ENCODE results near the gene METTL1.

Gene METTL1

DNA sequence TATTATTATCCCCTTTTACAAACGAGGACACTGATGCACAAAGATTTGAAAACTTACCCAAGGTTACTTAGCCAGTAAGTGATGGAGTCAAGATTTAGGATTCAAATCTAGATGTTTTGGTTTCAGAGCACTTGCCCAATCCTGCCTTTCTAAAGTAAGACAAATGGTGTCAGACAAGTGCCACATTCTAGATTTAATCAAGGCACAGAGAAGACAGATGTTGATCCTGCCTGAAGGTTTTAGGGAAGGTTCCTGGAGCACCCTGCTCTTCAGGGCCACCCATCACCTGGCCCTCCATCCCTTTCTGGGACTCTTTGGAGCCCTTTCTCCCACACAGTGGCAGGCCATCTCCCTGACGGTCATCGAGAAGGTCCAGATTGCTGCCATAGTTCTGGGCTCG is 14.1 kb downstream of the METTL1 start:
- DNase-seq (ENCODE audit: insufficient read length, low spot score) (no peak), FAIRE-seq (no peak)
- no peak for TF ChIP-seq POU2F2 (IDR thresholded peaks at IDR 0.05; ENCODE audit: low read depth, low read length)
- no peak for TF ChIP-seq POLR2AphosphoS5 (IDR thresholded peaks at IDR 0.05; ENCODE audit: low read depth, low read length)
- TF ChIP-seq PAX5 (IDR thresholded peaks at IDR 0.05; ENCODE audit: insufficient read depth, low read length, severe bottlenecking), result no peak
- TF ChIP-seq SPI1 (IDR thresholded peaks at IDR 0.05; ENCODE audit: low read depth, low read length), result no peak
- TF ChIP-seq POLR2A (IDR thresholded peaks at IDR 0.05; ENCODE audit: low read depth, low read length), result no peak
- no peak for TF ChIP-seq TAF1 (IDR thresholded peaks at IDR 0.05; ENCODE audit: low read depth, low read length)

DNA sequence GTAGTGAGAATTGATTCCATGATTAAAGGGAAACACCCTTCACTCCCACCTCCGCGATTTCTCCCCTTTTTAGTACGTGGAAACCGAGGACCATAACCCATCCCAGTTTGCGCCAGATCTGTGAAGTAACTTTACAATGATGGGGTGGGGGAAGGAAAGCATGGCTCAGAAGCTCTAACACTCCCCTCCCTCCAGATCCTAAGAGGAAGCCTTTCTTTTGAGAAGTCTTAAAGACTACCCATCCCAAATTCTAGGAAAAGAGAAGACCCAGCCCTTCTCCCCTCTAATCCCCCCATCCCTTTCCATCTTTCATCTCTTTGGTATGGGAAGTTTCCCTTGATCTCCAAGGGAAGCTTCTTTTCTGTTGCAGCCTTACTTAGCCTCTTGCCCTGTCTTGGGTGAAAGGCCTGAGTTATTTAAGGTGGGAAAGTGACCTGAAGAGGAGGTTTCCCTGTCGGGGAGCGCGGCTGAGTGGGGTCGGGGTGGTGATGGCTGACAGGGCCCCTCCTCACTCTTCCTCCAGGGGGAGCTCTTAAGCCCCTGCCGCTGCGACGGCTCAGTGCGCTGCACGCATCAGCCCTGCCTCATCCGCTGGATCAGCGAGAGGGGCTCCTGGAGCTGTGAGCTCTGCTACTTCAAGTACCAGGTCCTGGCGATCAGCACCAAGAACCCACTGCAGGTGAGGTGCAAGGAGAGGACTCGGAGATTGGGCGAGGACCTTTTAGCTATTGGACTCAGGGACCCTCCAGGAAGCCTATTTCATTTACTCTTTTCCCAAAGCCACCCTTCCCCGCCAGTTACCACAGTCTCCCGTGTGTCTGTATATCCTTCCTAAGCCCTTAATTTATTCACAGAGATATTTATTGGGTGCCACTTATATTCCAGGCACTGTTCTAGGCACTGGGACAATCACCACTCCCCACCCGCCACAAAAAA is 15.2 kb downstream of the METTL1 start:
- FAIRE-seq, result peak; percentile 35
- no peak for TF ChIP-seq POU2F2 (IDR thresholded peaks at IDR 0.05; ENCODE audit: low read depth, low read length)
- TF ChIP-seq TAF1 (IDR thresholded peaks at IDR 0.05; ENCODE audit: low read depth, low read length), result no peak
- no peak for TF ChIP-seq POLR2AphosphoS5 (IDR thresholded peaks at IDR 0.05; ENCODE audit: low read depth, low read length)
- TF ChIP-seq PAX5 (IDR thresholded peaks at IDR 0.05; ENCODE audit: insufficient read depth, low read length, severe bottlenecking), result no peak
- TF ChIP-seq POLR2A (IDR thresholded peaks at IDR 0.05; ENCODE audit: low read depth, low read length), result no peak
- TF ChIP-seq SPI1 (IDR thresholded peaks at IDR 0.05; ENCODE audit: low read depth, low read length), result no peak
- peak; percentile 64 for DNase-seq (ENCODE audit: insufficient read length, low spot score)

DNA sequence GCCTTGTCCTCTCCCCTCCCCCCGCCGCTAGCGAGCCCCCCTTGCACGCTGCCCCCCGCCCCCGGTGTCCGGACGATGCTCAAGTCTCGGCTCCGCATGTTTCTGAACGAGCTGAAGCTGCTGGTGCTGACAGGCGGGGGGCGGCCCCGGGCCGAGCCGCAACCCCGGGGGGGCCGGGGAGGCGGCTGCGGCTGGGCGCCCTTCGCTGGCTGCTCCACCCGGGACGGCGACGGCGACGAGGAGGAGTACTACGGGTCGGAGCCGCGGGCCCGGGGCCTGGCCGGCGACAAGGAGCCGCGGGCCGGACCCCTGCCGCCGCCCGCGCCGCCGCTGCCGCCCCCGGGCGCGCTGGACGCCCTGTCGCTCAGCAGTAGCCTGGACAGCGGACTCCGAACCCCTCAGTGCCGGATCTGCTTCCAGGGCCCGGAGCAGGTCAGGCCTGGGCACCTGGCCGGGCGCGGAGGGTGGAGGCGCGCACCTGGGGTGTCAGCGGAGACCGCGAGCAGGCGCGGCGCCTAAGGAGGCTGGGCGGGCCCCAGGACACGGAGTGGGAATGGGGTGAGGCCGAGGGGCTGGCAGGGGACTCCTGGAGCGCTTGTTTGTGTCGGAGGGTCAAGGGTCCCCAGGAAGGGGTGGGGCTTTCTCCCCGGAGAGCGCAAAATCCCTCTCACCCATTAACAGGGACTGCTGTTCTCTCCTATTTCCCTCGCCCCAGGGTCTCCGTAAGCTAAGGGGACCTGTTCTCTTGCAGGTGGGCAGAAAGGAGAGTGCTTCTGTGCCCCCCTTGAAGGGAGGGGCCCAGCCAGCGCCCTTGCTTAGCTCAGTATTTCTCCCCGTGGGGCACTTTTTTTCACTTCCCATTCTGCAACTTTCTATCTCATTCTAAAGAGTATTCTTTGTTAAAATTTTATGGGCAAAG is 16.2 kb downstream of the METTL1 start:
- DNase-seq (ENCODE audit: insufficient read length, low spot score) (no peak), FAIRE-seq (no peak)
- TF ChIP-seq TAF1 (IDR thresholded peaks at IDR 0.05; ENCODE audit: low read depth, low read length), result no peak
- peak; percentile 72 for TF ChIP-seq SPI1 (IDR thresholded peaks at IDR 0.05; ENCODE audit: low read depth, low read length)

DNA sequence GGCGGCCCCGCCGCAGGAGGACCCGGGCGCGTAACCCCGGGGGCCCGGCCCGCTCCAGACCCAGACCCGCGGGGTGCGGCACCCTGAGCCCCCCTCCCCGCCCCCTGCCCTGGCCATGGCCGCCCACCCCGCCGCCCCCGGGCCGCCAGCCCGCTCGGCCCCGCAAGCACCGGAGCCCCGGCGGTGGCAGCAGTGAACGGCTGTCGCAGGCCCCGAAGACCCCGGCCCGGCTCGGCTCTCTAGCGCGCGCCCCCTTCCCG is 16.8 kb downstream of the METTL1 start:
- no peak for TF ChIP-seq PAX5 (IDR thresholded peaks at IDR 0.05; ENCODE audit: insufficient read depth, low read length, severe bottlenecking)
- TF ChIP-seq SPI1 (IDR thresholded peaks at IDR 0.05; ENCODE audit: low read depth, low read length), result no peak
- no peak for TF ChIP-seq POU2F2 (IDR thresholded peaks at IDR 0.05; ENCODE audit: low read depth, low read length)
- no peak for TF ChIP-seq TAF1 (IDR thresholded peaks at IDR 0.05; ENCODE audit: low read depth, low read length)
- TF ChIP-seq POLR2AphosphoS5 (IDR thresholded peaks at IDR 0.05; ENCODE audit: low read depth, low read length), result no peak
- TF ChIP-seq POLR2A (IDR thresholded peaks at IDR 0.05; ENCODE audit: low read depth, low read length), result no peak
- DNase-seq (ENCODE audit: insufficient read length, low spot score) (no peak), FAIRE-seq (no peak)

DNA sequence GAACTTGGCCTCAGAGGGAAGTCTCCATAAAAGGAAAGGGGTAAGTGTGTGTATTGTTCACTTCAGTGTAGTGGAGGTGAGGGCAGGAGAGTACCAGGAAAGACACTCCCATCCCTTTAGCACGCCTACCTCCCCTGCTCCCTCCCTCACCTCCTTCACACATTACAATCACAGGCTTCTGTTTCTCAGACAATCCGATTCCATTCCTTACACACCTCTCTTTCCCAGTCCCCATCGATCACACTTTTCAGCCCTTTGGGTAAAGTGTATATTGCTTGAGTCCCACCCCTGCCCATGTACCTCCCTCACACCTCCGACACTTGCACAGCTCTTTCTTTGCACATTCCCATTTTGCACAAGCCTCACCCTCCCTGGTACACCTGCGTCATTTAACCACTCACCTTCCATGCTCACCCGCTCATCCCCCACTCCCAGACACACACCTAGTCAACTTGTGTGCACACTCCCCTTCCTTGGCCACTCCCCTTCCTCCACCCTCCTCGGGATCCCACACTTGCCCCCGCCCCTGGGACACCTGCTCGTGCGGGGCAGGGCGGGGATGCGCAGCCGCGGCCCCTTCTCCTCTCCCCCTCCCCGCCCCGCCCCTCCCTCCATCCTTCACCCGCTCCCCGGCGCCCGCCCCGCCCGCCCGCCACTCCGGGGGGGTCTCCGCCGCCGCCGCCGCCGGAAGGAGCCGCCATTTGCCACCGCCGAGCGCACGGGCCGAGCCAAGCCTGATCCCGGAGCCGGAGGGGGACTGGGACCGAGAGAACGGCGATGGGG is 17.3 kb downstream of the METTL1 start, which contains the start of gene MARCHF9:
Gene MARCHF9, plus strand, starts transcription at position 693 of the 783 bp plus-strand sequence. CDS start 426 bp downstream, outside the sequence.
- FAIRE-seq, result peak; percentile 87
- TF ChIP-seq PAX5 (IDR thresholded peaks at IDR 0.05; ENCODE audit: insufficient read depth, low read length, severe bottlenecking) (no peak), POLR2AphosphoS5 (IDR thresholded peaks at IDR 0.05; ENCODE audit: low read depth, low read length) (no peak), POU2F2 (IDR thresholded peaks at IDR 0.05; ENCODE audit: low read depth, low read length) (no peak), TAF1 (IDR thresholded peaks at IDR 0.05; ENCODE audit: low read depth, low read length) (no peak), SPI1 (IDR thresholded peaks at IDR 0.05; ENCODE audit: low read depth, low read length) (no peak), POLR2A (IDR thresholded peaks at IDR 0.05; ENCODE audit: low read depth, low read length) (no peak)
- DNase-seq (ENCODE audit: insufficient read length, low spot score), result peak; percentile 71

DNA sequence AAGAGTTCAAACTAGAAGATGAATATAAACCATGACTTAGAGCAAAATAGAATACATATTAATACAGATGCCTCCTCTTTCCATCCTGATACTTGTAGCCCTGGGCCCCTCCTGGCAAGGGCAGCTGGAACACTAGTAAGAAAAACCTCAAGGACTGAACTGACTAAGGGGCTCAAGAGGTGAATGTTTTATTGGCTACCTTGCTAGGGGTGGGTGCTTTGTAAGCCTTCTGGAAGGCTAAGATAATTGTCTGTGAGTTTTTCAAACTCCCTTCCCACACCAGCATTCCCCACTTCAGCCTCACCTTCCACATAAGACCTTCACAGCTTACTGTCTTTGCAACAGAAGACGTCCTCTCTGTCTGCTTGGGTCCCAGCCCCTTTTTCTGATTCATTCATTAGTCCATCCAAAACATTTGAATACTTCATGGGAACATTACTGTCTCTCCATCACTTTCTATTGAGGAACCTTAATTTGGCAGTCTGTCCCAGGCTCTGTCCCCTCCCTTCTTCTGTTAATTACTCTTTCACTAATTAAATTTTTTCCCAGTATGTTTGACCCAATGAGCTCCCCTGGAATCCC is 18.1 kb downstream of the METTL1 start:
- FAIRE-seq (no peak), DNase-seq (ENCODE audit: insufficient read length, low spot score) (no peak)
- no peak for TF ChIP-seq SPI1 (IDR thresholded peaks at IDR 0.05; ENCODE audit: low read depth, low read length)
- TF ChIP-seq POLR2AphosphoS5 (IDR thresholded peaks at IDR 0.05; ENCODE audit: low read depth, low read length), result no peak
- no peak for TF ChIP-seq POLR2A (IDR thresholded peaks at IDR 0.05; ENCODE audit: low read depth, low read length)
- no peak for TF ChIP-seq PAX5 (IDR thresholded peaks at IDR 0.05; ENCODE audit: insufficient read depth, low read length, severe bottlenecking)
- TF ChIP-seq TAF1 (IDR thresholded peaks at IDR 0.05; ENCODE audit: low read depth, low read length), result no peak
- TF ChIP-seq POU2F2 (IDR thresholded peaks at IDR 0.05; ENCODE audit: low read depth, low read length), result no peak

DNA sequence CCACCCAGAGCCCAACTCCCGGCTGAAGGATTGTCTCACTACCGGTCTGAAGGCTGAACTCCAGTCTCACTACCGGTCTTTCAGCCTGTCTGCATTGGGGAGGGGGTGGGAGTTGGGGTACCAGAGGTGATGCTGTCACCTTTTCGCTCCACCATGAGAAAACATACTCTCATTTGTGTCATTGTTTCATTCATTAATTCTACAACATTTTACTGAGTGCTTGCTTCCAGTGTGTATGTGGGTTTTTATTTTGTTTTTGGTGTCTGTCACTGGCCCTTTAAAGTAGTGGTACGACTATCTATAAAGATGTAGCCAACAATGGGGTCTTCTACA is 19.3 kb downstream of the METTL1 start:
- FAIRE-seq (no peak), DNase-seq (ENCODE audit: insufficient read length, low spot score) (no peak)
- TF ChIP-seq PAX5 (IDR thresholded peaks at IDR 0.05; ENCODE audit: insufficient read depth, low read length, severe bottlenecking), result no peak
- TF ChIP-seq SPI1 (IDR thresholded peaks at IDR 0.05; ENCODE audit: low read depth, low read length), result no peak
- no peak for TF ChIP-seq TAF1 (IDR thresholded peaks at IDR 0.05; ENCODE audit: low read depth, low read length)
- no peak for TF ChIP-seq POLR2A (IDR thresholded peaks at IDR 0.05; ENCODE audit: low read depth, low read length)
- TF ChIP-seq POLR2AphosphoS5 (IDR thresholded peaks at IDR 0.05; ENCODE audit: low read depth, low read length), result no peak
- no peak for TF ChIP-seq POU2F2 (IDR thresholded peaks at IDR 0.05; ENCODE audit: low read depth, low read length)

DNA sequence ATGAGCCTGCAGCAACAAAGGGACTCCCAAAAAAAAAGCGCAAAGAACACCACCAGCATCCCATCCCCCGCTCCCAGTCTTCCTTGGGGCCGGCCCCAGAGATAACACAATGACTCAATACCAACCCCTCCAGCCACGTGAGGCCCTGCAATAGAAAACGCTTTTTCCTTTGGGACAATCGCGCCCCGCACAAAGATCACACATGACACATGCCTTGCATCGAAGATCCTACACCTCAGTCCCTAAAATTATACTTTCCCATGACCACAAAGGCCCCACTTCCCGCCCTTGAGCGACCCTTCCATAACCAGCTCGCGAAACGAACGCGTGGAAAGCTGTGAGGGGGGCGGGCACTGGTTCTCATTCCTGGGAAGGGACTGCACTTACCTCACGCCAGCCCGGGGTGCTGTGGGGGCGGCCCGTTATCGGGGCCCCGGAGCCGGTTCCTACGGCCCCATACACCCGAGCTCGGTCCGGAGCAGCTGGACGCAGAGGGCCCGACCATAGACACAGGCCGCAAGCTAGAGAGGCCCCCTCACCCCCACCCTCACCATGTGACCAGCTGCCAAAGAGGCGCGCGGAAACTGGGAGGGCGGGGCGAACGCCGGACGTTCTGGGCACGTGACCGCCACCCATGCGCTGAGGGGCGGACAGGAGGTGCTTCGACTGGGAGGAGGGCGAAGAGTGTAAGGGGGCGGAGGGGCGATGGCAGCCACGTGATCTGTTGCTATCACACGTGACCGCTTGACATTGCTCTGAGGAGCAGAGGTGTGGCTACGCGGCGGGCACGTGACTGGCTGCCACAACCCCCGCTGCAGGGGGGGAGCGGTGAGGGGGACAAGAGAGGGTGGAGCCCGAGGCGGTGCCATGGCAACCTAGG is 19.9 kb downstream of the METTL1 start, which contains the start of gene CDK4:
Gene CDK4, minus strand, starts transcription at position 523 of the 880 bp plus-strand sequence. CDS start 593 bp downstream, outside the sequence.
- peak; percentile 91 for DNase-seq (ENCODE audit: insufficient read length, low spot score)
- peak; percentile 99 for FAIRE-seq
- TF ChIP-seq POLR2AphosphoS5 (IDR thresholded peaks at IDR 0.05; ENCODE audit: low read depth, low read length) (peak; percentile 72), TAF1 (IDR thresholded peaks at IDR 0.05; ENCODE audit: low read depth, low read length) (peak; percentile 69; the same call in 1 of the 2 replicates), POLR2A (IDR thresholded peaks at IDR 0.05; ENCODE audit: low read depth, low read length) (peak; percentile 53; the same call in 1 of the 2 replicates), PAX5 (IDR thresholded peaks at IDR 0.05; ENCODE audit: insufficient read depth, low read length, severe bottlenecking) (no peak), POU2F2 (IDR thresholded peaks at IDR 0.05; ENCODE audit: low read depth, low read length) (no peak), SPI1 (IDR thresholded peaks at IDR 0.05; ENCODE audit: low read depth, low read length) (no peak)
